ENCODE measurements around the gene SPEG.

SPEG gene

DNA sequence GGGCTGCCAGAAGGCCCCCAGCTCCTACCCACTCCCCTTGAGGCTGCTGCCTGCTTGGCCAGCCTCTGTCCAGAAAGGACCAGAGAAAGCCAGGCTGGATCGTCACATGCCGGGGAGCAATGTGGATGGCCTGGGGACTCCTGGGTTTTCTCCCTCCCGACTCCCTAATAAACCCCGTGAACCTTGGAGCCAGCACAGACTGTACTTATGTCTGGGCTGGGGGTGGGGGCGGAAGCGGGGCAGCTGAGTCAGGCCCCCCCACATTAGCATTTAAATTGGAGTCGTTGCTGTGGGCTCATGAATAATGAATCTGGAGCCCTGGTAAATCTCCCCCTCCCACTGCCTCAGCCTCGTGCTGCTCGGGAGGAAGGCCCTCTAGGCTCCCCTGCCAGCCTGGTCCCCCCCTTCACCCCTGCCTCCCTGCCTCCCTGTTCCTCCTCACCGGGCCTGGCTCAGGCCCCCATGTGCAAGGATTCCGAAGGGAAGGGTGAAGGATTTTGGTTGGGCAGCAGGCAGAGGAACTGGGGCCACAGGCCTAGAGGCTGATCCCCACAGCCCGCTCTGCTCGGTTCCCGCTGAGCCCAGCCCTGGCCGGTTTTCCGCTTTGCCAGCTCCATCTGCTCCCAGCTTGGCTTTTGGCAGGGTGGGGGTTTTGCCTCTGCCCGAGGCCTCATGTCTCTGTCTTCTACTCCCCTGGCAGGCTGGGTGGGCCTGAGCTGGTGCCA is 72.3 kb downstream of the SPEG start:
- DNase-seq (ENCODE audit: insufficient read length, low spot score) = no peak
- TF ChIP-seq POU2F2 (IDR thresholded peaks at IDR 0.05; ENCODE audit: low read depth, low read length) = no peak
- TF ChIP-seq SPI1 (IDR thresholded peaks at IDR 0.05; ENCODE audit: low read depth, low read length) = no peak
- no peak for TF ChIP-seq PAX5 (IDR thresholded peaks at IDR 0.05; ENCODE audit: insufficient read depth, low read length, severe bottlenecking)
- TF ChIP-seq POLR2A (IDR thresholded peaks at IDR 0.05; ENCODE audit: low read depth, low read length) = no peak
- no peak for TF ChIP-seq TAF1 (IDR thresholded peaks at IDR 0.05; ENCODE audit: low read depth, low read length)
- no peak for TF ChIP-seq POLR2AphosphoS5 (IDR thresholded peaks at IDR 0.05; ENCODE audit: low read depth, low read length)
- no peak for FAIRE-seq

DNA sequence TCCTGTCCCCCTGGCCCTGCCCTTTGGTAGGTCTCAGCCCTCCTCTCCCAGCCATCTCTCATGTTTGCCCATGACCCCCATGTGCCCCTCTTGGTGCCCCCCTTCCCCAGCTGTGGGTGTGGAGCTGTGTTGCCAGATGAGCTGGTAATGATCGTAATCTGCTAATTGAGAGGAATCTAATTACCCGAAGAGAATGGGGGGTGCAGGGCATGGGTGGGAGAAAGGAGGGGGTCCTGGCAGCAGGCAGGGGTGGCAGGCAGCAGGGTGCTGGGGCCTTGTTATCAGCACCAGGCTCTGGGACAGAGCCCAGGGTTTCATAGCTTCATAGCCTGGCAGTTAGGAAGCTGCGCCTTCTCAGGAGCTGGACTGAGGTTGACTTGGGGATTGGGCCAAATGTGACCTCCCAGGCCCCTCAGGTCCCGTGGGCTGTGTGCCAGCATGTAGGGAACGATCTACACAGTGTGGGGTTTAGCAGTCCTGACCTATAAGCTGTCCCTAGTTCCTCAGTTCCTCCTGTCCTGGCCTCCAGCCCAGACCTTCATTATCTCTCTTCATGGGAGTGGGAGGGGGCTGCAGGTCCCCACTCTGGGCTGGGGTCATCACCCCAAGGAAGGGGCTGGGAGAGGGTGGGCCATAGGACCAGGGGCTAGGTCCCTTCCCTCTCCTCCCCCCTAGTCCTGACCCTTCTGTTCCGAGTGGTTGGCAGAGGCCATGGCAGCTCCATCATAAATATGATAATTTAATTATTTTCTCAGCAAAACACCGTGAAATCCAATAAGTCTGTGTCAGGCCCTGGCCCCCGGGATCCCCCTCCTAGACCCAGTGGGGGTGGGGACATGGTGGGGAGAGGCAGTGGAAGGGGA is 73.2 kb downstream of the SPEG start:
- FAIRE-seq (no peak), DNase-seq (ENCODE audit: insufficient read length, low spot score) (no peak)
- TF ChIP-seq SPI1 (IDR thresholded peaks at IDR 0.05; ENCODE audit: low read depth, low read length) = no peak
- no peak for TF ChIP-seq POLR2AphosphoS5 (IDR thresholded peaks at IDR 0.05; ENCODE audit: low read depth, low read length)
- no peak for TF ChIP-seq PAX5 (IDR thresholded peaks at IDR 0.05; ENCODE audit: insufficient read depth, low read length, severe bottlenecking)
- TF ChIP-seq POU2F2 (IDR thresholded peaks at IDR 0.05; ENCODE audit: low read depth, low read length) = no peak
- no peak for TF ChIP-seq TAF1 (IDR thresholded peaks at IDR 0.05; ENCODE audit: low read depth, low read length)
- no peak for TF ChIP-seq POLR2A (IDR thresholded peaks at IDR 0.05; ENCODE audit: low read depth, low read length)

DNA sequence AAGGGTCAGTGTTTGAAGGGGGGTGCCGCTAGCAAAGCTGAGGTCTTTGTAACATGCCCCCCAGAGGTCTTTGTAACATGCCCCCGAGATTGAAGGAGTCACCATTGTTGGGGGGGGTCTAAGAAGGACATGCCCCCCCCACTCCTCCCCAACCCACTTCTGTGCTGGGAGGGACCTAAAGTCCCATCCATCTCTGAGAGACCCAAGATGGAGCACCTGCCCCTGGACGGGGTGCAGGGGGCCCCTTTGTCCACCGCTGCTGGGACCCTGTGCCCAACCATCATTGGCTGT is 73.7 kb downstream of the SPEG start:
- DNase-seq (ENCODE audit: insufficient read length, low spot score) = no peak
- no peak for TF ChIP-seq PAX5 (IDR thresholded peaks at IDR 0.05; ENCODE audit: insufficient read depth, low read length, severe bottlenecking)
- no peak for TF ChIP-seq POU2F2 (IDR thresholded peaks at IDR 0.05; ENCODE audit: low read depth, low read length)
- TF ChIP-seq SPI1 (IDR thresholded peaks at IDR 0.05; ENCODE audit: low read depth, low read length) = no peak
- no peak for TF ChIP-seq POLR2AphosphoS5 (IDR thresholded peaks at IDR 0.05; ENCODE audit: low read depth, low read length)
- TF ChIP-seq POLR2A (IDR thresholded peaks at IDR 0.05; ENCODE audit: low read depth, low read length) = no peak
- no peak for TF ChIP-seq TAF1 (IDR thresholded peaks at IDR 0.05; ENCODE audit: low read depth, low read length)
- no peak for FAIRE-seq

DNA sequence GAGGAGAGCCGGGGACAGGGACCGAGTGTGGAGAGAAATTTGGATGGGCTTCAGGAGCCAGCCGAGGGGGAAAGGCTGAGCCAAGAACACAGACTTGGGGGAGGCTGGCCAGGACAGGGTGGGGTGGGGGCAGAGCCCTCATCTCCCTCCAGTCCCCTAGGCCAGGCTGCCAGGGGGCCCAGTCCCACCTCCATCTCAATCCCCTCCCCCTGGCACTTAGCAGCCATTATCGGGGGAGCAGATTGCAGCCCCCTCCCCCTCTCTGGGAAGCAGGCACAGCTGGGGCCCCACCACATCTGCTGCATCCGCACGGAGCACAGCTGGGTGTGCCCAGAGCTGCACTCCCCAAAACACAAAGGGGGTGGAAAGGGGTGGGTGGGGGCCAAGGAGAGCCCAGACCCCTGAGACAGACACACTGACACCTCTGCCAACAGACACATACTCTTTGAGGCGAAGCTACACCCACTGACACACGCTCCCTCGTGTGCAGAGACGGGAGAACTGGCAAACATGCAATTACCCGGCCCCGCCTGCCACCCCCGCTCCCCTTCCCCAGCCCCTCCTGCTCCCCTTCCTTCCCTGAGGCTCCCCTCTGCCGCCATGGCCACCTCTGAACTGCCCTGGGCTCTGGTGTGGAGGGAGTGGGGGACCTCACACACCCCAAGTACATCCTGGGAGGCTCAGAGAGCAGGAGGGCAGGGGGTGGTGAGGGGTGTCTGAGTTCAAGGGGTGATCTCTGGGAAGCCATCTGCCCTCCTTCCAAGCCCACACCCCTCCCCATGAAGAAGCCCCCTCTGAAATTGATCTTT is 74.5 kb downstream of the SPEG start:
- no peak for DNase-seq (ENCODE audit: insufficient read length, low spot score)
- TF ChIP-seq POLR2AphosphoS5 (IDR thresholded peaks at IDR 0.05; ENCODE audit: low read depth, low read length) (no peak), PAX5 (IDR thresholded peaks at IDR 0.05; ENCODE audit: insufficient read depth, low read length, severe bottlenecking) (no peak), POLR2A (IDR thresholded peaks at IDR 0.05; ENCODE audit: low read depth, low read length) (no peak), POU2F2 (IDR thresholded peaks at IDR 0.05; ENCODE audit: low read depth, low read length) (no peak), SPI1 (IDR thresholded peaks at IDR 0.05; ENCODE audit: low read depth, low read length) (no peak)
- FAIRE-seq = no peak

DNA sequence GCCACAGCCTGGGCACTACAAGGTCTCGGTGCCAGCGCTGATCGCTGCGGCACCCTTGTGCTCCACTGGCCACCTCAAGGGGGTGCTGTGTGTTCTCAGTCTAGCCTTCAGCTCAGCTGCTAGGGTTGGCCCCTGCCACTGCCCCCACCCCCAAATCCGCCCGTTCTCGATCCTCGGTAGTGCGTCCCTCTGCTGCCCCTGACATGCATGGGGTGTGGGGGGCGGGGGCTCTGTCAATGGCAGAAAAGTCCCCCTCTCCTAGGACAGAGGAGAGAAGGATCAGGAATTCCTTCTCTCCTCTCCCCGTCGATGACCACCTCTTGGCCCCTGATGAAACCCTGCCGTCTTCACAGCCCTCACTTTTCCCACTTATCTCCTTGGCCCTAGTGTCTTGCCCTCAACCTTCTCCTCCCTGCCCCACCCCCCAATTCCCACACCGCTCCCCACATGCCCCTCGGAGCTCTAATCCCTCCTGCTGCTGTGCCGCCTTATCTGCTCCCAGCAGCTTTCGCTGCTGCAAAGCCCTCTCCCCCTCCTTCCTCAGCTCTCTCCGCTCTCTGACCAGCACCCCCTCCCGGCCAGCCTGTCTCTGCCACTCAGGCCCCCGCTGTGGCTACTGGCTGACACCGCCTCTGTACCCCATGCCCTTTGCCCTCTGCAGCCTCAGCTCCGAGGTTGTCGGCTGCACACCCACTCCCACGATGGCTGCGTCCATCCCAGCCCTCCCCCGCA is 75.3 kb downstream of the SPEG start:
- TF ChIP-seq SPI1 (IDR thresholded peaks at IDR 0.05; ENCODE audit: low read depth, low read length) = no peak
- TF ChIP-seq POLR2AphosphoS5 (IDR thresholded peaks at IDR 0.05; ENCODE audit: low read depth, low read length) = no peak
- TF ChIP-seq POU2F2 (IDR thresholded peaks at IDR 0.05; ENCODE audit: low read depth, low read length) = no peak
- no peak for TF ChIP-seq POLR2A (IDR thresholded peaks at IDR 0.05; ENCODE audit: low read depth, low read length)
- no peak for TF ChIP-seq PAX5 (IDR thresholded peaks at IDR 0.05; ENCODE audit: insufficient read depth, low read length, severe bottlenecking)
- no peak for TF ChIP-seq TAF1 (IDR thresholded peaks at IDR 0.05; ENCODE audit: low read depth, low read length)

DNA sequence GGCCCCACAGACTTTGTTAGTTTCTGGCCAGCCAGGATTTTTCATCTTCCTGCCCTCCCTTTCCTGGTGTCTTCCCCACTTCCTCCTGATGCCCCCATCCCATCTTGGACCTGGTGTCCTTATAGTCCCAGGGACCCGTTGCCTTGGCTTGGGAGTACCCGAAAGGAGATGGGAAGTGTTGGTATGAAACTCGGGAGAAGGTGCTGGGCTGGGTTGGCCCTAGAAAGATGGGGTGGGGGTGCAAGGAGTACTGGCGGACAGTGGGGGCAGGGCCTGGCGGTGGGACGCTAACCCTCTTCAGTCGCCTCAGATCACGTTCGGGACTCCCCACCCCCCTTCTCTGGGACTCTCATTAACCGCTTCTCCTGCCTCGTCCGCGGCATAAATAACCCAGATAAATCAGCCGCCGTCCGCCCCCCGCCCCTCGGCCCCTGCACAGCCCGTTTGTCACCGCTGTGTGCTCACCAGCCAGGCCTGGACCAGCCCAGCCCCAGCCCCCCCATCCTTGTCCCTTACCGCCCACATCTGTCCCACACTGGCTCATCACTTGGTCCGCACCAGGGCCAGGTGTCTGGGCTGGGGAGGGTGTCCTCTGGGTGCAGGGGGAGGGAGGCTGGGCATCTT is 76.0 kb downstream of the SPEG start:
- no peak for DNase-seq (ENCODE audit: insufficient read length, low spot score)
- no peak for TF ChIP-seq POLR2AphosphoS5 (IDR thresholded peaks at IDR 0.05; ENCODE audit: low read depth, low read length)
- no peak for FAIRE-seq

More for the DNA sequence above, 75.3 kb downstream of the SPEG start:
- FAIRE-seq = peak; percentile 75
- DNase-seq (ENCODE audit: insufficient read length, low spot score) = peak; percentile 70

DNA sequence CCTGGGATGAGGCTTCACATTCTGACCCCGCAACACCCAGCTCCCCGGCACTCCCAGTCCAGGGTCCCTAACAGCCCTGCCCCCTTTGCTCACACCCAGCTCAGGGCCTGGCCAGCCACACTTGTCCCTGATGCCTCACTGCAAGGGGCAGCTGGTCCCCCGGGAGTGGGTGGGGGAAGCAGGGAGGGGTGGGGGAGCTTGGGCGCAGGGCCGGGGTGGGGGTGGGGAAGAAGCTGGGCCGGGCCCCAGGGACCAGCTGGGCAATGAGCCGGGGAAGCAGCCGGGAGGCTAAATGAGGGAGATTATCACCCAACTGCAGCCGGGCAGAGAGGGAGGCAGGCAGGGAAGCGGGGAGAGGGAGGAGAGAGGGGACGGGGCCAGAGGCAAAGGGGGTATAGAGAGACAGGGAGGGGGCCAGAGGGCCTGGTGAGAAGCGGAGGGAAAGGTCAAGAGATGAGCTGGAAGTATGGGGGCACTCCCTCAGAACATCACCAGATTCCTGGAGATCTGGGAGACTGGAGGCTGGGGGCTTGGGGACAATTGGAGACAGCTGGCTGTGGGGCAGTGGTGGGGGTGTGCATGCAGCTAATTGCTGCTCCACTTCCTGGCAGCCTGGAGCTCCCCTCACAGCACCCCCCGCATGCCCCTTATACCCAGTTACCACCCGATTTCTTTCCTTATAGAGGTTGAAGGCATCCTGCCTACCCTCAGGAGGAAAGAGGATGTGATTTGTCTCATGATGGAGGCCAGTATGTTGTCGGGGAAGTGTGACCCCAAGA is 77.1 kb downstream of the SPEG start:
- no peak for FAIRE-seq

More for the DNA sequence above, 77.1 kb downstream of the SPEG start:
- no peak for TF ChIP-seq POLR2AphosphoS5 (IDR thresholded peaks at IDR 0.05; ENCODE audit: low read depth, low read length)
- no peak for TF ChIP-seq PAX5 (IDR thresholded peaks at IDR 0.05; ENCODE audit: insufficient read depth, low read length, severe bottlenecking)
- no peak for TF ChIP-seq SPI1 (IDR thresholded peaks at IDR 0.05; ENCODE audit: low read depth, low read length)
- TF ChIP-seq POU2F2 (IDR thresholded peaks at IDR 0.05; ENCODE audit: low read depth, low read length) = no peak
- no peak for TF ChIP-seq POLR2A (IDR thresholded peaks at IDR 0.05; ENCODE audit: low read depth, low read length)
- TF ChIP-seq TAF1 (IDR thresholded peaks at IDR 0.05; ENCODE audit: low read depth, low read length) = no peak
- DNase-seq (ENCODE audit: insufficient read length, low spot score) = no peak
